Urinary bladder (tissue), 4 donors: ENCODE measurements around the gene CFAP53. TPM values are rescaled to one million over a fixed set of nuclear protein-coding genes. Genes with fewer than 3 reads are reported as not detected.
"Not testable (repeated sequence)": the region's sequence is repeated elsewhere in the genome, so short reads cannot be mapped to it uniquely, and the experiment has no call there.

ENCODE experiments used
- DNase-seq: peaks from one replicate; pipeline ENCODE4 v3.0.0-alpha.2; 2015; ENCODE audit errors: extremely low spot score
- H3K27ac ChIP-seq: one replicate; pipeline ENCODE4 v1.5.1; 2013; ENCODE audit warnings: low read depth, mild to moderate bottlenecking, moderate library complexity
- H3K36me3 ChIP-seq: one replicate; pipeline ENCODE4 v1.6.1; 2013; ENCODE audit warnings: mild to moderate bottlenecking, moderate library complexity; ENCODE audit not compliant: insufficient read depth
- H3K4me1 ChIP-seq: one replicate; pipeline ENCODE4 v1.6.1; 2013; ENCODE audit warnings: mild to moderate bottlenecking, moderate library complexity; ENCODE audit not compliant: insufficient read depth
- H3K4me3 ChIP-seq: one replicate; pipeline ENCODE4 v1.5.1; 2013; ENCODE audit warnings: low read depth, low read length
- WGBS: extraction: QIAGEN DNeasy Blood & Tissue Kit; methylation state at CpG from one replicate; pipeline ENCODE4 v1.1.7; 2013; 5-methylcytosine and 5-hydroxymethylcytosine counted together
- polyA plus RNA-seq: library from polyadenylated mRNA; stranded (reverse); fragments of 200-250 nt; gene quantifications from one replicate; pipeline ENCODE4 v1.2.3, GENCODE V29; 2013
- total RNA-seq: library from RNA; depleted of rRNA; stranded (reverse); fragments of >200 nt; gene quantifications from one replicate; pipeline ENCODE4 v1.2.3, GENCODE V29; 2014
- donor health status: healthy with polysubstance abuse.
- donor health status: healthy.

The CFAP53 gene
- total and polyA plus RNA-seq, 2 donors = 0.34 to 0.42 TPM

- Histone ChIP-seq H3K36me3 (peaks cover 8% of the 10 kb centered on the region), H3K4me3 (no peak overlapping the region), H3K27ac (no peak overlapping the region), H3K4me1 (no peaks in the 10 kb centered on the region)
- DNase-seq = no peak
- WGBS = 93% methylated on average over 23 of the region's 23 CpGs
Observed at GRCh38 chr18:50273203-50274043, 7.1 kb upstream of the CFAP53 start.

DNA sequence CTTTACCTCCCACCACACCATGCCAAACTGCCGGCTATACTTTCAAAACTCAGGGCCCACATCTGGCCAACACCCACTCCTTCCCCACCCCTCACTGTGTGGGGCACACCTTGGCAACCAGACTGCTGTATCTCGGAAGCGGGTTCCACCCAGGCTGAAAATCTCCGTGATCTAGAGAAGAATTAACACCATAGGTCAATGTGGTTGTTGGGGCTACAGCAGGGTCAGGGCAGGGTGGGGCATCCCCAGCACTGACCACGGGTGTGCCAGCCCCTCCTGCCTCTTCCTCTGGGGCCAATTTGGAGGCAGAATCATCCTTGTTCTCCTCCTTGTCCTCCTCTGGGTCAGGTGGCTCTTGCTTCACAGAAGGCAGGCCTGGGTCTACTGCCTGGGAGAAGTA, 6.3 kb upstream of the CFAP53 start:
- DNase-seq = no peak
- no peaks in the 10 kb centered on the region for H3K4me1 ChIP-seq
- 88% methylated on average over 5 of the region's 5 CpGs for WGBS
- H3K36me3 ChIP-seq = peaks cover 8% of the 10 kb centered on the region
- no peak overlapping the region for H3K4me3 ChIP-seq
- H3K27ac ChIP-seq = no peak overlapping the region

- Histone ChIP-seq H3K27ac (peak overlapping the region; percentile 55), H3K36me3 (peaks cover 3% of the 10 kb centered on the region), H3K4me3 (peak overlapping the region; percentile 46), H3K4me1 (no peaks in the 10 kb centered on the region)
- DNase-seq = no peak
- WGBS = 10% methylated on average over 56 of the region's 56 CpGs
Observed at GRCh38 chr18:50268022-50268747, 1.9 kb upstream of the CFAP53 start.

DNA sequence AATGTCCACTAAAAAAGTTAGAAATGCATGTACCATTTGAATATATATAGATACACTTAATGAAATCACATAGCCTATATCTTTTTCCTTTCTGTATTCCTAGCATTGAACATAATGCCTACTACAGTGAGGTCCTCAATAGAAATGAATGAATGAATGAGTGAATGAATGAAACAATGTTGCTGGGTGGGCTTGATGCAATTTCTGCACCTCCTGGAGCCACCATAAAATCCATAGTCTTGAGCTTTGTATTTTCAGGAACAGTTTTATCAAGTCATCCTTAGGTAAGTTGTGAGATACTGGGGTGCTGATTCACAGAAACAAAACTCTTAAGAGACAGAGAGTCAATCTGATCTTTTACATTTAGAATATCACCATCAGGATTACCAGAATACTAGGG, 3.3 kb downstream of the CFAP53 start:
- H3K4me3 ChIP-seq = no peak overlapping the region
- no peaks in the 10 kb centered on the region for H3K4me1 ChIP-seq
- DNase-seq = no peak
- H3K36me3 ChIP-seq = no peaks in the 10 kb centered on the region
- no peak overlapping the region for H3K27ac ChIP-seq

GRCh38 chr18:50250935-50251334, 15.4 kb downstream of the CFAP53 start:
- H3K4me3 ChIP-seq = no peak overlapping the region
- WGBS = 64% methylated on average over 3 of the region's 3 CpGs
- no peaks in the 10 kb centered on the region for H3K36me3 ChIP-seq
- no peaks in the 10 kb centered on the region for H3K4me1 ChIP-seq
- H3K27ac ChIP-seq = no peak overlapping the region
- DNase-seq = no peak

DNA sequence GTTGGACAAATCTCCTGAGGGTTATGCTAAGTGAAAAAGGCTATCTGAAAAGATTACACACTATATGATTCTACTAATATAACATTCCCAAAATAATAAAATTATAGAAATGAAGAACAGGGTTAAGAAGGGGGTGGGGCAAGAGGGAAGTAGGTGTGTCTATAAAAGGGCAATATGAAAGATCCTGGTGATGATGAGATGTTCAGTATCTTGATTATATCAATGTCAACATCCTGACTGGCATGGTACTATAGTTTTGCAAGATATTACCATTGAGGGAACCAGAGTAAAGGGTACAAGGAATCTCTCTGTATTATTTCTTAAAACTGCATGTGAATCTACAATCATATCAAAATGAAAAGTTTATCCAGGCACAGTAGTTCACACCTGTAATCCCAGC, 16.7 kb downstream of the CFAP53 start:
- H3K36me3 ChIP-seq = no peaks in the 10 kb centered on the region
- no peaks in the 10 kb centered on the region for H3K4me1 ChIP-seq
- DNase-seq = no peak
- no peak overlapping the region for H3K27ac ChIP-seq
- no peak overlapping the region for H3K4me3 ChIP-seq

- DNase-seq = no peak
- no peak overlapping the region for H3K27ac ChIP-seq
- no peak overlapping the region for H3K4me3 ChIP-seq
- no peaks in the 10 kb centered on the region for H3K4me1 ChIP-seq
- no peaks in the 10 kb centered on the region for H3K36me3 ChIP-seq
Observed at GRCh38 chr18:50247561-50247960, 18.7 kb downstream of the CFAP53 start.

DNA sequence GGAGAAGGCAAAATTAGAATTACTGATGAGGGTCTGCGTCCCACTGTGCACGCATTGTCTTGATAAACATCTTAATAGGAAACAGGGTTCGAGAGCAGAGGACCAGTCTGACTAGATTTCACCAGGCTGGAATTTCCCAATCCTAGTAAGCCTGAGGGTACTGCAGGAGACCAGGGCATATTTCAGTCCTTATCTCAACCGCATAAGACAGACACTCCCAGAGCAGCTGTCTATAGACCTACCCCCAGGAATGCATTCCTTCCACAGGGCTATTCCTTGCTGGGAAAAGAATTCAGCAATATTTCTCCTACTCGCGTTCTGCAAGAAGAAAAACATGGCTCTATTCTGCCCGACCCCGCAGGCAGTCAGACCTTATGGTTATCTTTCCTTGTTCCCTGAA, 24.5 kb downstream of the CFAP53 start:
- H3K4me3 ChIP-seq, H3K4me1 ChIP-seq, DNase-seq, H3K36me3 ChIP-seq, H3K27ac ChIP-seq: not testable (repeated sequence)
- 89% methylated on average over 8 of the region's 8 CpGs for WGBS

- Histone ChIP-seq H3K4me3 (no peak overlapping the region), H3K4me1 (no peaks in the 10 kb centered on the region), H3K36me3 (no peaks in the 10 kb centered on the region), H3K27ac (no peak overlapping the region)
- 82% methylated on average over 3 of the region's 3 CpGs for WGBS
- DNase-seq = no peak
Observed at GRCh38 chr18:50240080-50240563, 26.2 kb downstream of the CFAP53 start.

- Histone ChIP-seq H3K36me3 (no peaks in the 10 kb centered on the region), H3K4me1 (no peaks in the 10 kb centered on the region), H3K4me3 (no peak overlapping the region), H3K27ac (no peak overlapping the region)
- DNase-seq = no peak
- WGBS = 47% methylated on average over 2 of the region's 2 CpGs
Observed at GRCh38 chr18:50232419-50232818, 33.9 kb downstream of the CFAP53 start.

GRCh38 chr18:50231621-50232020, 34.7 kb downstream of the CFAP53 start:
- H3K27ac ChIP-seq = no peak overlapping the region
- WGBS = 75% methylated on average over 4 of the region's 4 CpGs
- no peaks in the 10 kb centered on the region for H3K4me1 ChIP-seq
- no peak overlapping the region for H3K4me3 ChIP-seq
- no peak for DNase-seq
- H3K36me3 ChIP-seq = no peaks in the 10 kb centered on the region

DNA sequence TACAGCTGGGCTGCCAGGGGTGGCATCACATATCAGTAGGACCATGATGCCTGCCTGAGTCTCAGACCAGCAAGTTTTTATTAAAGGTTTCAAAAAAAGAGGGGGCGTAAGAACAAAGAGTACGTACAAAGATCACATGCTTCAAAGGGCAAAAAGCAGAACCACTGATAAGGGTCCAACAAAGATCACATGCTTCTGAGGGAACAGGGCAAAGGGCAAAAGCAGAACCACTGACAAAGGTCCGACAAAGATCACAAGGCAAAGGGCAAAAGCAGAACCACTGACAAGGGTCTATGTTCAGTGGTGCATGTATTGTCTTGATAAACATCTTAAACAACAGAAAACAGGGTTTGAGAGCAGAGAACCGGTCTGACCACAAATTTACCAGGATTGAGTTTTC, 46.0 kb downstream of the CFAP53 start:
- not testable (repeated sequence) for H3K4me1 ChIP-seq, H3K27ac ChIP-seq, H3K4me3 ChIP-seq, H3K36me3 ChIP-seq, DNase-seq
- WGBS = 90% methylated on average over 4 of the region's 4 CpGs

GRCh38 chr18:50218432-50219197, 47.7 kb downstream of the CFAP53 start:
- DNase-seq = no peak
- H3K36me3 ChIP-seq = no peaks in the 10 kb centered on the region
- no peak overlapping the region for H3K4me3 ChIP-seq
- no peaks in the 10 kb centered on the region for H3K4me1 ChIP-seq
- H3K27ac ChIP-seq = no peak overlapping the region
- 58% methylated on average over 7 of the region's 7 CpGs for WGBS
